NCI-H748 treated with DMSO at 0.1 percent for 48 hours (cell line): ENCODE measurements around the gene ANLN.
A peak's percentile ranks its signal among the peaks of the same experiment; 100 is the strongest.

ENCODE experiments used
- DNase-seq: peaks from one replicate; lab custom pipeline; 2025; lab: John Stamatoyannopoulos, UW

The ANLN gene

GRCh38 chr7:36409180-36409579, 19.5 kb downstream of the ANLN start:
- DNase-seq: no peak

- no peak for DNase-seq
Measured at GRCh38 chr7:36415144-36415543, 25.5 kb downstream of the ANLN start.

GRCh38 chr7:36416251-36416650, 26.6 kb downstream of the ANLN start:
- no peak for DNase-seq

- no peak for DNase-seq
Measured at GRCh38 chr7:36420307-36420706, 30.6 kb downstream of the ANLN start.

- DNase-seq: no peak
Measured at GRCh38 chr7:36422072-36422471, 32.4 kb downstream of the ANLN start.

GRCh38 chr7:36423633-36424032, 34.0 kb downstream of the ANLN start:
- no peak for DNase-seq

- no peak for DNase-seq
Measured at GRCh38 chr7:36430186-36430585, 40.5 kb downstream of the ANLN start.

GRCh38 chr7:36430881-36431280, 41.2 kb downstream of the ANLN start:
- DNase-seq: no peak

GRCh38 chr7:36438211-36438610, 48.5 kb downstream of the ANLN start:
- DNase-seq: no peak

- no peak for DNase-seq
Measured at GRCh38 chr7:36439624-36440023, 50.0 kb downstream of the ANLN start.

- DNase-seq: peak; percentile 10
Measured at GRCh38 chr7:36440880-36441279, 51.2 kb downstream of the ANLN start.

GRCh38 chr7:36441344-36442022, 51.8 kb downstream of the ANLN start:
- DNase-seq: no peak

- no peak for DNase-seq
Measured at GRCh38 chr7:36448781-36449379, 59.2 kb downstream of the ANLN start.

GRCh38 chr7:36449685-36450084, 60.0 kb downstream of the ANLN start:
- DNase-seq: no peak

- no peak for DNase-seq
Measured at GRCh38 chr7:36453769-36454168, 64.1 kb downstream of the ANLN start.

- DNase-seq: no peak
Measured at GRCh38 chr7:36455646-36456045, 66.0 kb downstream of the ANLN start.

GRCh38 chr7:36456138-36456537, 66.5 kb downstream of the ANLN start:
- DNase-seq: no peak

- no peak for DNase-seq
Measured at GRCh38 chr7:36456548-36456947, 66.9 kb downstream of the ANLN start.

GRCh38 chr7:36459236-36459960, 69.7 kb downstream of the ANLN start:
- DNase-seq: no peak

- no peak for DNase-seq
Measured at GRCh38 chr7:36460811-36461429, 71.3 kb downstream of the ANLN start.

GRCh38 chr7:36462551-36463137, 73.0 kb downstream of the ANLN start:
- DNase-seq: no peak

- DNase-seq: no peak
Measured at GRCh38 chr7:36464271-36464670, 74.6 kb downstream of the ANLN start.
